Right lung (tissue), 5 donors: Measurements from ENCODE around the gene OAF. TPM values are rescaled to one million over a fixed set of nuclear protein-coding genes. Genes with fewer than 3 reads are reported as not detected.
"Not testable (repeated sequence)": the region's sequence is repeated elsewhere in the genome, so short reads cannot be mapped to it uniquely, and the experiment has no call there.

ENCODE experiments used
- DNase-seq, 2 donors: peaks; one replicate each; pipeline ENCODE4 v3.0.0-alpha.2; 2013
- polyA plus RNA-seq, 5 donors: library from polyadenylated mRNA; unstranded; fragments of 120-200 nt; gene quantifications; one replicate each; pipeline versions ENCODE4 v1.2.1 to v1.2.3, GENCODE V29; 2013; ENCODE audit warnings: inconsistent platforms in 1 of 5, low replicate concordance in 1 of 5; ENCODE audit not compliant: insufficient read length in 5 of 5, insufficient read depth in 1 of 5

The OAF gene
- polyA plus RNA-seq, 5 donors = 20.2 to 41.1 (median 24.4) TPM

GRCh38 chr11:120238968-120239620 is 28.3 kb downstream of the OAF start:
- DNase-seq = no peak

GRCh38 chr11:120239713-120240640 is 29.1 kb downstream of the OAF start, which contains the start of gene POU2F3:
POU2F3 (plus strand) TSS chr11:120240140; CDS start chr11:120240344, 204 bp downstream.
- DNase-seq = no peak

DNA sequence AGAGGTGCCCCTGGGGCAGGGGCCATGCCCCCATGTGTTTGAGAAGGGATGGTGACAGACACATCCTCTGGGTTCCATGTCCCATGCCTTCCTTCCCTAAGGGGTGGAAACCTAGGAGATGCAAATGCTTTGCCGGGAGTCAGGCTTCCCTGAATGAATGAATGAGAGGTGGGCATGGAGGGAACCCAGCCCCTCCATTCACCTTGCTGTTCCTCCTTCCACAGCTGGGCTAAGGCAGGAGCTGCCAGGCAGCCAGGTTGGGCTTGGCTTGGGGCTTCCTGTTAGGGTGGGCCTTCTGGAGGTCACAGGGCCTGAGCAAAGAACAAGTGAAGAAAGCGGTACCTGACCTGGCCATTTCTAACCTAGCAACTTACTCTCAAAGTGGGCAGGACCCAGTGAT is 30.0 kb downstream of the OAF start:
- DNase-seq = no peak

DNA sequence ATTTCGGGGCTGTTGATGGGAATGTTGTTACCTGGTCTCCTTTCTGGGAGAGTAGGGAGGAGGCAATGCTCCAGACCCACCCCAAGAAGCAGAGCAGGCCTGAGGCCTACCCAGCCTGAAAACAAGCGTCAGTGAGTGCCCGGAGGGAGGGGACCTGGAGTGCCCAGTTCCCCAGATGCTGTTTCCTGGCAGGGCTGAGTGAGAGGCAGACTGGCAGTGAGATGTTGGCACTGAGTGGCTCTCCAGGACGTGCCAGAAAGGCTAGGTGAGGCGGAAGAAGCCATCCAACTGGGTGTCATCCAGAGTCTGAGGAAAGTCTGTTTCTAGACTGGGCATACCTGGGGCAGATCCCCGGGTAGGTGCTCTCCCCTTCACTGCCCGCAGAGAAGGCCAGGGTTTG is 30.4 kb downstream of the OAF start:
- DNase-seq = no peak

- no peak for DNase-seq
These were observed 32.4 kb downstream of the OAF start for GRCh38 chr11:120243221-120243620.

- DNase-seq = no peak
These were observed 33.9 kb downstream of the OAF start for GRCh38 chr11:120244476-120245365.

GRCh38 chr11:120245434-120245833 is 34.6 kb downstream of the OAF start:
- no peak for DNase-seq

DNA sequence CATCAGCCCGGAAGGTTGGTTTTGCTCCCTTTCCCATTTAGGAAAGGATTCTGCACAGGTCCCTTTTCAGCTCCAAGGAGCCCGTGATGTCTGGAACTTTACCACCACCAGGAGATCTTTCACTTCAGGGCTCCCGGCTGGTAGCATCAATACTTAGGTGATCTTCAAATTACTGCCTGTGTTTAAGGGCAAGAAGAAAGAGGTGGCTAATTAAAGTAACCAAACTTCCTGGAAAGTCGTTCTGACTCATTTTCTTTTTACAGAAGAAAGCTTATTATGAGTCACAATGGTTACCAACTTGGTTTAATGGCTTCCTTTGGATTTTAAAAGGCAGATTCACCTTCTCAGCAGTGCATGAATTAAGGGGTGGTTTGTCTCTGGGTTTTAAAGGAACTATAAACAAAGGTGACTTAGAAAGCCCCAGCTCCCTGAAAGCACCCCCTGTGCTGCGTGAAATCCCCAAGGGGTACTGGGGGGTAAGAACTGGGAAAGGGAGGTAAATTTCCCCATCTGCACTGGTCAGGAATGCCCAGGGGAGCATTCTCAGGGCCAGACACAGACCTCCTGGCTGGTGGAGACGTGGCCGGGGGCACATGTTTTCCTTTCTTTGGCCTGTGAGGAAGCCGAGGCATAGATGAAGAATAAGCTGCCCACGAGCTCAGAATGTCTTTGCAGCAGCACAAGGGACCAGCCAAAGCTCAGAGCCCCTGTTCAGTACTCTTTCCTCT is 37.9 kb downstream of the OAF start:
- DNase-seq = no peak

DNA sequence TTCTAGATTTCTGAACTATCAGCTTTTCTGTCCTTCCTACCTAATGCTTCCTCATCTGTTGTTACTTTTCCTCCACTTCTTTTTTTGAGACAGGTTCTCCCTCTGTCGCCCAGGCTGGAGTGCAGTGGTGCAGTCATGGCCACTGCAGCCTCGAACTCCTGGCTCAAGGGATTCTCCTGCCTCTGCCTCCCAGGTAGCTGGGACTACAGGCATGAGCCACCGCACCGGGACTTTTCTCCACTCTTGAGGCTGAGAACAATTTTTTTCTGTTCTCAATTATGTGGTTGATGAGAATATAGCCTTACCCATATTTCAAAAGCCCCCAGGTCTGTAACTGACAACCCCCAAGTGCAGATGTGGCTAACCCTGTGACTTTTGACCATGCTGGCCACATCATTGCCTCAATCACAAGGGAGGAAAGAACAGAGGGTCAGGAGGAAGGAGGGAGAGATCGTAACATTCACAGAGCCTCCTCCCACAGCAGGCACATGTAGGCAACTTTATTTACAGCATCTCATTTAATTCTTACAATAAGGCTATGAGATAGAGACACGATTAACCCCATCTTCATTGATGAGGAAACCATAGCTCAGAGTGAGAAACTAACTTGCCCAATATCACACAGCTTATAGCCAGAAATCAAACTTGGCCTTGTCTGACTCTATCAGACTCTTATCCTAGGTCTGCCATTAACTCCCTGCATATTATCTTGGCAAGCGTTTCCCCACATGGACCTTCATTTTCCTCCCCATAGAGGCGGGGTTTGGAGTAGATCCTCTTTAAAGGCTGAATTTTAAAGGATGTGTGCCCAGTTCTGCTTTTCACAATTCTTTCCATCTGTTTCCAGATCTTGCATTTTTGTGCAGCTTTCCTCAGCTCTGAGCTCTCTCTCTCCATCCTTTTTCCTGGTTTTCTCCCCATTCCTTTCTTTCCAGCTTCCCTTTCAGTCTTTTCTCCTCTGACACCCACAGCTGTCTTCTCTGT is 38.7 kb downstream of the OAF start:
- DNase-seq = no peak

DNA sequence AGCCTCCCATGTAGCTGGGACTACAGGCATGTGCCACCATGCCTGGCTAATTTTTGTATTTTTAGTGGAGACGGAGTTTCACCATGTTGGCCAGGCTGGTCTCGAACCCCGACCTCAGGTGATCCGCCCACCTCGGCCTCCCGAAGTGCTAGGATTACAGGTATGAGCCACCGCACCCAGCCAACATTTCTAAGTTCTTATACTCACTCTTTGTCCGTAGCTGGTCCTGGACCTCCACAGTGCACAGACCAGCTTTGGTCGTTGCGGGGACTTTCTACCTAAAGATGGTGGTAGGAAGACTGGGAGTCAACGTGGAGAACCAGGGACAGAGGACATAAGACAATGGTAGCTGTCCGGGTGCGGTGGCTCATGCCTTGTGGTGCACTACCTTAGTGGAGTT is 42.5 kb downstream of the OAF start:
- not testable (repeated sequence) for DNase-seq

DNA sequence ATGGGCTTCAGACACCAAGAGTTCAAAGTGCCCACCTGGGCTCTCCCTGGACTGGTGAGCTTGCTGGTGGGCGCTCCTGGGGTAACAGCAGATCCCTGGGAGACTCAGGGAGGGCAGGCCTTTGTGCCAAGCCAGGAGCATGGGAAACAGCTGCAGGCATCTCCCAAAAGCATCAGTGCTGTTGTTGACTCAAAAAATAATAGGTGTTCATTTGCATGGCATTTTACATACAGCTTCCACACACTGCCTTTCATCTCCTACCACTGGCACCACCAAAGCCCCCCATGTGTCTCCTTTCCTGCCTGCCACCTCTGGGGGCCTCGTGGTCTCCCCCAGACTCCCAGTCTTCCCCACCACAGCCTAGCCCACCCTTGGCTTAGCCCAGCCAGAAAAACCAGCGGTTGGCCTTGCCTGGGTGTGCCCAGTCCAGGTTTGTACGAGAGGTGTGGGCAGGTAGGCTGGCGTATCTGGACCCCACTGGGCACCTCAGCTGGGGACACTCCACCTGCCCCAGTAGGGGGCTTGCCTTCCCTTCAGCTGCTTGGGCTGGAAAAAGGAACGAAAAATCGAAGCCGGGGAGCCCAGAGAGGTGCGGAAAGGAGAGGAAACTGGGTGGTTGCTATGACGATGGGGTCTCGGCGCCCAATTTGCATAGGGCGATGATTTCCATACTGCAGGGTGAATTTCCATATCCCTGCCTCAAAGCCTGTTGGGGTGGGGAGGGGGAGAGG is 44.1 kb downstream of the OAF start:
- no peak for DNase-seq

DNA sequence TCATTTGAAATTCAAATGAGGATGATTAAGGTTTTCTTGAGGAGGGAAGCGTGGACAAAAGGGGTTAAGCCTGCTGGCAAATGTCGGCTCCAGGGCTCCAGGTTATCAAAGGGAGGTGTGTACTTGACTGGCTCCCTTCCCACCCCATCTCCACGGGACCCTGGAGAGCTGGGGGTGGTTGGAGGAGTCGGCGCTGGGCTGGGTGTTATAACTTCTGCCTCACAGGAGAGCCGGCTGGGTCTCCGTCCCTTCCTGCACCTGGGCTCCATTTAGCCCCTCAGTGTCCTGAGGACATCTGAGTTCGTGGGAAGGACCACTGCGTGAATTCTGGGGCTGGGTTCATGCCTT is 44.7 kb downstream of the OAF start:
- no peak for DNase-seq

DNA sequence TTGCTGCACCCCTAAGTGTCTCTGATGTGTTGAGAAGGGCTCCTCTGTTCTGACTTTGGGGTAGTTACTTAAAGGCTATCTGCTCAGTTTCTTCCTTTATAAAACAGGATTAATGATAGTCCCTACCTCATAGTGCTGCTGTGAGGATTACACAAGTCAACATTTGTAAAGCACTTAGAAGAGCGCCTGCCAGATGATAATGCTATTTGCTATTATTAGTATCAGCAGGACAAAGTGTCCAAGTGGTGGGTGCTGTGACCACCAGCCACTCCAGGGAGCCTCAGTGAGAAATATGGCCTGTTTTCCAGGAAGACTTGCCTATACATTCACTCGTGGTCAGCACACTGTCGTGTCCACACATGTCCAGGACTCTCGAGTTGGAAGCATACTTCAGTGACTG is 45.3 kb downstream of the OAF start:
- DNase-seq = no peak

DNA sequence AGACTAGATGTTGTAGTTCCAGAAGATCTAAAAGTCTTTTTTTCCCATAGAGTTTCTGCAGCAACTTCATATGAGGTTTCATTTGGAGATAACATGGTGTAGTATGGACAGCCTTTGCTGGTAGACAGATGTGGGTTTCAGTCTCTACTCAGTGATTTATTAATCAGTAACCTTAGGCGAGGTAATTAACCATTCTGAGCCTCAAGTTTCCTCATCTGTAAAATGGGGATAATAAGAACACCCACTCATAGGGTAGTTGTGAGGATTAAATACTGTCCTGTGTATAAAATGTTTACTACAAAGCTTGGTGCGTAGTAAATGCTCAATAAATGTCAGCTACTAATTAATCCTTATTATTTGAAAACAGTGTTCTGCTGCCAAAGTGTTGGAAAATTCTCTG is 45.9 kb downstream of the OAF start:
- DNase-seq = no peak

DNA sequence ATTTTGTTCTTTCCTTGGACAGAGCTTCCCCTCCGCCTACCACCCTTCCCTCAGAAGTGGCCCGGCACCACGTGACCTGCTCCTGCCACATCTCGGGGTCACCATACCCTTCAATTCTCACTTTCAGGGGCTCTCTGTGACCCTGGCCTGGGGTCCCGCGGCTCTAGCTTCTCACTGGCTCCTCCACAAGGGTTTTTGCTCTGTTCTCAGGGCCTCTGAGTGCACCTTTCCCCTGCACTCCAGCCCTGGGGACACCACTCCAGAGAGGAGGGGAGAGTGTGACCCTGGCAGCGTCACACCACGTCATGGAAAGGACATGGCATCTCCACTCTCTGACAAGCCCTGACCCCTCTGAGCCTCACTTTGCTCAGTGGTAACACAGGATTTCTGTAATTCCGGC is 46.5 kb downstream of the OAF start:
- no peak for DNase-seq

GRCh38 chr11:120258661-120259060 is 47.8 kb downstream of the OAF start:
- DNase-seq = no peak

DNA sequence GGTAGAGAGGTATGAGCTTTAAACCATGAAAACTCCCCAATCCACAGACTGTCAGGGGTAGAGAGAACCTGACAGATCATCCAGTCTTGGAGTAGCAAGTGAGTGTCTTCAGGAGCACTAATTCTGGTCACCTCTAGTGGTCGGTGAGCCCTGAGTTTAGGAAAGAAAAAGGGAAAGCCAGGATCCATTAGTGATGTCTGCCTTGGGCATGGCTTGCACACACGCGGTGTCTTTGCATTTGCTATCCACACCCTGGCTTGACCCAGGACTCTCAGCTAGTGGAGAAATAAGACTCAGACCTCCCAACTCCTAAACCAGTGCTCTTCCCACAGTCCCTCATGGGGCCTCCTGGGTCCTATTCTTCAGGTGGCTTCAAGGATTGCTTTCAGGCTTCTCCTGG is 48.4 kb downstream of the OAF start:
- no peak for DNase-seq

DNA sequence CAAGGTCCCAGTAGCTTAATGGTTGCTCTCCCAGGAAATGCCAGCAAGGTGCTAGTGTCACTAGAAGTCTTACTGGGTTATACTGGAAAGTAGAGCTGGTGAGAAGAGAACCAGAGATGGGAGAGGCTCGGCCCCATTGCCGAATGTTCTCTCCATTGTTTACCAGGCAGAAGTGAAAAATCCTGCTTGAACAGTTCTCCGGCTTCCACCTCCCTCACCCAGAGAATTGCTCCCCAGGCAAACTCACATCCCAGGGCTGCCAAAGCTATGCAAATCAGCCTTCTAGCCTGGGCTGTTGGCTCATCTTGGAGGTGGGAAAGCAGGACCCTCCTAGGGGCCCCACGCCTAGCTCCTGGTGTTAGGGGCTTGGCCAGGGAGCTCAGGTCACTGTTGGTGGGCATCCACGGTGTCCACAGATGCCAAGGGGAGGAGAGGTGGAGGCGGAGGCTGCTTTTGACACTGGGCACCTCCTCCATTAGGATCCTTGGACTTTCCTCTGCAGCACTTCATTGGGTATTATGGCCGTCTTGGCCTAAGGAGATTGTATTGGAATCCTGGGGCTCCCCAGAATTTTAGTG is 49.2 kb downstream of the OAF start:
- no peak for DNase-seq

- no peak for DNase-seq
These were observed 49.8 kb downstream of the OAF start for GRCh38 chr11:120260616-120261015.
